Measurements from ENCODE around the gene ADGRG6.

Gene ADGRG6

DNA sequence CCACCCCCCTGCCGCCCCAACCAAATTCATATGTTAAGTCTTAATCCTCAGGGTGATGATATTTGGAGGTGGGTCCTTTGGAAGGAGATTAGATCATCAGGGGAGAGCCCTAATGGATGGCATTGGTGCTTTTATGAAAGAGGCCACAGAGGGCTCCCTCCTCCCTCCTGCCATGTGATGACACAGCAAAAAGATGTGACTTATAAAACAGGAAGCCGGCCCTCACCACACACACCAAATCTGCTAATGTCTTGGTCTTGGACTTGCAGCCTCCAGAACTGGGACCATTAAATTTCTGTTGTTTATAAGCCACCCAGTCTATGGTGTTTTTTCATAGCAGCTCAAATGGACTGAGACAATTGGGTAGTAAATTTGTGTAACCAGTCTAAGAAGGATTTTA lies 176.3 kb downstream of the ADGRG6 start:
- peak; percentile 25 for DNase-seq (ENCODE audit: extremely low read depth, low read depth)
- TF ChIP-seq, protein P1, sequence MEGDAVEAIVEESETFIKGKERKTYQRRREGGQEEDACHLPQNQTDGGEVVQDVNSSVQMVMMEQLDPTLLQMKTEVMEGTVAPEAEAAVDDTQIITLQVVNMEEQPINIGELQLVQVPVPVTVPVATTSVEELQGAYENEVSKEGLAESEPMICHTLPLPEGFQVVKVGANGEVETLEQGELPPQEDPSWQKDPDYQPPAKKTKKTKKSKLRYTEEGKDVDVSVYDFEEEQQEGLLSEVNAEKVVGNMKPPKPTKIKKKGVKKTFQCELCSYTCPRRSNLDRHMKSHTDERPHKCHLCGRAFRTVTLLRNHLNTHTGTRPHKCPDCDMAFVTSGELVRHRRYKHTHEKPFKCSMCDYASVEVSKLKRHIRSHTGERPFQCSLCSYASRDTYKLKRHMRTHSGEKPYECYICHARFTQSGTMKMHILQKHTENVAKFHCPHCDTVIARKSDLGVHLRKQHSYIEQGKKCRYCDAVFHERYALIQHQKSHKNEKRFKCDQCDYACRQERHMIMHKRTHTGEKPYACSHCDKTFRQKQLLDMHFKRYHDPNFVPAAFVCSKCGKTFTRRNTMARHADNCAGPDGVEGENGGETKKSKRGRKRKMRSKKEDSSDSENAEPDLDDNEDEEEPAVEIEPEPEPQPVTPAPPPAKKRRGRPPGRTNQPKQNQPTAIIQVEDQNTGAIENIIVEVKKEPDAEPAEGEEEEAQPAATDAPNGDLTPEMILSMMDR (IDR thresholded peaks at IDR 0.05; ENCODE audit: low read depth, low read length, missing control alignments), result no peak

DNA sequence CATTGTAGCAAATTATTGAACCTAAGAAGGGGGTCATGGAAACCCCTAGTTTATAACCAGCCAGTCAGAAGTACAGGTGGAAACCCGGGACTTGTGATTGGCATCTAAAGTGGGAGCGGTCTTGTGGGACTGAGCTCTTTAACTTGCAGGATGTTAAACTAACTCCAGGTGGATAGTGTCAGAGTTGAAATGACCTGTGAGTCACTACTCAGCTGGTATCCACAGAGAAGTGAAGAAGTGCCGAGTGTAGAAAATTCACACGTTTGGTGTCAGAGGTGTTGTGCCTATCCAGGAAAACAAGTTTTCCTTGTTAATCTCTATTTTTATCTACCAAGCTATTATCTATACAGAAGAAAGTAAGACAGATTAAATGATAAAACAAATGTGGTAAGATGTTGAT lies 179.7 kb downstream of the ADGRG6 start:
- H3K4me3 ChIP-seq (replicated peaks; ENCODE audit: low read depth, low read length), result no peak overlapping the region
- DNase-seq (ENCODE audit: extremely low read depth, low read depth), result no peak
- TF ChIP-seq, protein P1 (IDR thresholded peaks at IDR 0.05; ENCODE audit: low read depth, low read length, missing control alignments), result no peak

More for the DNA sequence above, 176.3 kb downstream of the ADGRG6 start:
- H3K4me3 ChIP-seq (replicated peaks; ENCODE audit: low read depth, low read length), result no peak overlapping the region

DNA sequence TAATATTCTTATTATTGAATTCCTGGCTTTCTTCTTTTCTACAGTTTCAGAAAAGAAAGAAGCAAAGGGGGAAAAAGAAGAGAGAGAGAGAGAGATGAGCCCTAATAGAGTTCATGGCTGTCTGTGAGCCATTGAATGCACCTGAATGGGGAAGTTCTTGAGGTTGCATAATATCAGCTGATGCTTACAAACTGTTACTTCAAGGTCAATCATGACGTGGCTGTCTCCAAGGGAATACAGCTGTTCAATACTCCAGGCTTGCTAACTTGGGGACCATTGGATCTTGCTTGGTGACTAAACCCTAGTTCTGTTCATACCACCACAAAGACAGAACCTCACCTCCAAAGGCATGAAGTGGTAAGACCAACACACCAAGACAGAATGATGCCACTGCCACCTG lies 180.4 kb downstream of the ADGRG6 start:
- no peak overlapping the region for H3K4me3 ChIP-seq (replicated peaks; ENCODE audit: low read depth, low read length)
- TF ChIP-seq, protein P1 (IDR thresholded peaks at IDR 0.05; ENCODE audit: low read depth, low read length, missing control alignments), result no peak
- DNase-seq (ENCODE audit: extremely low read depth, low read depth), result no peak

DNA sequence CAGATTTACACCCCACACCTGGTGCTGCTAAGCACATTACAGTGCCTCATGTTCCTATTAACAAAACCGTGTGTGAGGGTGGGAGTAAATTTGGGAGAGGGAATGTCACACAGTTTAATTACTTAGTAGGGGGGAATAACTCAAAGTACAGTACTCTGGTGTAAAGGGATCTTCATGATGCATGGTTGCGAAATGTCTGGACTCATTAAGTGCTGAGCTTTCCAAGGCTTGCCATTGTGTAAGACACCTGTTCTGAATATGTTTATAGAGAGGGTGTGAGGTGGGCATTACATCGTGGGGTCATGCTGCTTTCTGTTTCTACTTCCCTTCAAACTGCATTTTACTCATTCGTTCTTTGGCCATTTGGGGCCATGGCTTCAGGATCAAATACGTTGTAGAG lies 181.2 kb downstream of the ADGRG6 start:
- DNase-seq (ENCODE audit: extremely low read depth, low read depth), result no peak
- TF ChIP-seq, protein P1 (IDR thresholded peaks at IDR 0.05; ENCODE audit: low read depth, low read length, missing control alignments), result no peak
- no peak overlapping the region for H3K4me3 ChIP-seq (replicated peaks; ENCODE audit: low read depth, low read length)

DNA sequence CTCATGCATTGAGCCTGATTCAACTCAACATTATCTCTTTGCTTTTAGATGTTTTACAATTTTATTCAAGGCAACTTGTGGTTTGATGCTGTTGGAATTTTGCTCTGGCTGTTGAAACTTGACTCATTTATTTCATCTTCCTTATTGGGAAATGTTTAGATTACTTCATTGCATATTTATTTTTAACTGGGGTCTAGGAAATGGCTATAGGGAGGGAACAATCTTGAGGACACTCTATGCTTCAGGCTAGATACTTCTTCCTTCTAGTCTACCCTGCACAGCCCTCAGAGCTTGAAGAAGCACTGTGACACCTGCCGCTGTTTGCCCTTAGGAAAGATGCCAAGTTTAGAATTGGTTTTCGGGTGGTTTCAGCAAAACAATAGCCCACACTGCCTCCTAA lies 183.4 kb downstream of the ADGRG6 start:
- TF ChIP-seq, protein P1 (IDR thresholded peaks at IDR 0.05; ENCODE audit: low read depth, low read length, missing control alignments), result no peak
- no peak for DNase-seq (ENCODE audit: extremely low read depth, low read depth)
- H3K4me3 ChIP-seq (replicated peaks; ENCODE audit: low read depth, low read length), result no peak overlapping the region

DNA sequence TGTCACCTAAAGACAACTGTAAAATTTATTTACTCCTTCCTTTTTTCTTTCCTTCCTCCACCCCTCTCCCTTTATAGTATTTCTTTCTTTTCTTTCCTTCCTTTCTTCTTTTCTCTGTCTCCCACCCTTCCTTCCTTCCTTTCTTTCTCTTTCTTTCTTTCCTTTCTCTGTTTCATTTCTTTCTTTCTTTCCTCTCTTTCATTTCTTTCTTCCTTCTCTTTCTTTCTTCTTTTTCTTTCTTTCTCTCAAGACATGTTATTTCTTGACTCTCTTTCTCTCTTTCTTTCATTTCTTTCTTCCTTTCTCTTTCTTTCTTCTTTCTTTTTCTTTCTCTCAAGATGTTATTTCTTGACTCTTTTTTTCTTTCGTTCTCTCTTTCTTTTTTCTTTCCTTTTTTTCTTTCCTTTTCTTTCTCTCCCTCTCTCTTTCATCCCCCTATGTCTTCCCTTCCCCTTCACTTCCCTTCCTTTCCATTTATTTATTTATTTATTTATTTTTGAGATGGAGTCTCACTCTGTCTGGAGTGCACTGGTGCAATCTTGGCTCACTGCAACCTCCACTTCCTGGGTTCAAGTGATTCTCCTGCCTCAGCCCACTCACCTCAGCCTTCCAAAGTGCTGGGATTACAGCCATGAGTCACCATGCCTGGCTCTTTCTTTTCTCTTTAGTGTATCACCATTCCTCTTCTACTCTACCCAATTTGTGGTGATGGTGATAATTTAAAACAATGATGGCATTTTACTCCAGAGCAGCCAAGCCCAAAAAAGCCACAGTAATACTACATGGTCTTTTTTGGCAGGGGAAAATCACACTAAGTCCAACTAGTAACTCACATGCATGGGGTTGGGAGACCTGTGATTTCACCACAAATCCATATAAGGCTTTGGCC lies 188.2 kb downstream of the ADGRG6 start:
- TF ChIP-seq, protein P1 (IDR thresholded peaks at IDR 0.05; ENCODE audit: low read depth, low read length, missing control alignments), result no peak
- H3K4me3 ChIP-seq (replicated peaks; ENCODE audit: low read depth, low read length), result no peak overlapping the region
- DNase-seq (ENCODE audit: extremely low read depth, low read depth), result no peak

All from HFF-Myc (cell line).